Loucy (cell line): ENCODE measurements around the gene BCORL1.

Experiments
- EZH2phosphoT487 ChIP-seq: fragments of 200-600 bp; IDR thresholded peaks from 2 replicates; pipeline ENCODE4 v1.6.1; 2018; ENCODE audit warnings: antibody characterized with exemption, mild to moderate bottlenecking, moderate library complexity, borderline replicate concordance
- TF ChIP-seq, protein P1 (sequence below): fragments of 200-600 bp; sonication (generic); conservative IDR thresholded peaks from 2 replicates; pipeline ENCODE4 v1.5.1; 2014; ENCODE audit warnings: mild to moderate bottlenecking, antibody characterized with exemption, low read length

DNA sequence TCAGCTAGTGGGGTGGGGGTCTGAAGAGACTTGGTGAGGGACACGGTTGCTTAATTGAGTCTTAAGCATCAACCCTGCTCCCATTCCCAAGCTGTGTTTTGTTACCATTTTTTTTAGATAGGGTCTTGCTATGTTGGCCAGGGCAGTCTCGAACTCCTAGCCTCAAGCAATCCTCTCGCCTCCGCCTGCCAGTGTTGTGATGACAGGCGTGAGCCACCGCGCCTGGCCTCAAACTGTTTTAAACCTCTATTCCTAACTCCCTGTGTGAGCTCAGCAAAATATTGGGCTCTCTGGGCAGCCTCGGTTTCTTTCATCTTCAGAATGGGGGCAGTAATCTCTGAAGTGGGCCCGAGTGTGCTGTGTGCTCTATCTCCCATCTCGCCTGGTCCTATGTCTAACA, 26.3 kb upstream of the BCORL1 start:
- TF ChIP-seq, protein P1, sequence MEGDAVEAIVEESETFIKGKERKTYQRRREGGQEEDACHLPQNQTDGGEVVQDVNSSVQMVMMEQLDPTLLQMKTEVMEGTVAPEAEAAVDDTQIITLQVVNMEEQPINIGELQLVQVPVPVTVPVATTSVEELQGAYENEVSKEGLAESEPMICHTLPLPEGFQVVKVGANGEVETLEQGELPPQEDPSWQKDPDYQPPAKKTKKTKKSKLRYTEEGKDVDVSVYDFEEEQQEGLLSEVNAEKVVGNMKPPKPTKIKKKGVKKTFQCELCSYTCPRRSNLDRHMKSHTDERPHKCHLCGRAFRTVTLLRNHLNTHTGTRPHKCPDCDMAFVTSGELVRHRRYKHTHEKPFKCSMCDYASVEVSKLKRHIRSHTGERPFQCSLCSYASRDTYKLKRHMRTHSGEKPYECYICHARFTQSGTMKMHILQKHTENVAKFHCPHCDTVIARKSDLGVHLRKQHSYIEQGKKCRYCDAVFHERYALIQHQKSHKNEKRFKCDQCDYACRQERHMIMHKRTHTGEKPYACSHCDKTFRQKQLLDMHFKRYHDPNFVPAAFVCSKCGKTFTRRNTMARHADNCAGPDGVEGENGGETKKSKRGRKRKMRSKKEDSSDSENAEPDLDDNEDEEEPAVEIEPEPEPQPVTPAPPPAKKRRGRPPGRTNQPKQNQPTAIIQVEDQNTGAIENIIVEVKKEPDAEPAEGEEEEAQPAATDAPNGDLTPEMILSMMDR, result no peak
- TF ChIP-seq EZH2phosphoT487, result no peak
